Colonic mucosa (tissue), 4 donors: ENCODE measurements around the gene MRPS23. TPM values are rescaled to one million over a fixed set of nuclear protein-coding genes. Genes with fewer than 3 reads are reported as not detected.
A peak's percentile ranks its signal among the peaks of the same experiment; 100 is the strongest.

Experiments
- DNase-seq: peaks from one replicate; pipeline ENCODE4 v3.0.0-alpha.2; 2020
- H3K27ac ChIP-seq: fragments of 200-600 bp; one replicate; pipeline ENCODE4 v1.8.0; 2021
- H3K27me3 ChIP-seq: fragments of 200-600 bp; one replicate; pipeline ENCODE4 v1.8.0; 2021
- H3K36me3 ChIP-seq: fragments of 200-600 bp; one replicate; pipeline ENCODE4 v1.8.0; 2021
- H3K4me1 ChIP-seq: fragments of 200-600 bp; one replicate; pipeline ENCODE4 v1.8.0; 2021; ENCODE audit warnings: mild to moderate bottlenecking
- H3K4me3 ChIP-seq: fragments of 200-600 bp; one replicate; pipeline ENCODE4 v1.8.0; 2021
- H3K9ac ChIP-seq, 2 donors: one replicate each; pipeline ENCODE4 v1.7.0; 2013; ENCODE audit warnings: control low read depth in 2 of 2, low read depth in 2 of 2, low read length in 2 of 2
- H3K9me3 ChIP-seq: fragments of 200-600 bp; one replicate; pipeline ENCODE4 v1.8.0; 2021
- CTCF ChIP-seq: fragments of 200-600 bp; IDR thresholded peaks from one replicate; pipeline ENCODE4 v1.8.0; 2022; ENCODE audit warnings: antibody characterized with exemption, mild to moderate bottlenecking
- intact Hi-C: fragments of 100-400 bp; cut with DNase I; formaldehyde crosslinking; loops from one replicate; pipeline ENCODE4 v1.14.1; 2022
- total RNA-seq, 2 donors: library from RNA; stranded (reverse); fragmentation: NEBNext Ultra II Directional in 1 of 2; extraction: Animal tissue kit (Norgen Biotek cat#: 25700) in 1 of 2; gene quantifications; one replicate each; pipeline ENCODE4 v1.2.1, GENCODE V29; 2021
- donor health status: healthy.
- donor health status: DM: no; HTN: no; CAD: no.
- donor health status: DM: no; HTN: no; CAD: no.

MRPS23 gene
- total RNA-seq, 2 donors from 2014 or later, result 19.3 to 43.6 TPM

GRCh38 chr17:57814421-57814820, 35.4 kb downstream of the MRPS23 start:
- Histone ChIP-seq H3K4me1 (no peaks in the 10 kb centered on the region), H3K9ac (no peak overlapping the region), H3K36me3 (no peaks in the 10 kb centered on the region), H3K27me3 (no peaks in the 10 kb centered on the region), H3K9me3 (no peaks in the 10 kb centered on the region), H3K27ac (no peak overlapping the region), H3K4me3 (no peak overlapping the region)
- DNase-seq, result no peak
- no peak for TF ChIP-seq CTCF
- intact Hi-C loops, result no loop called here

- intact Hi-C loops, result no loop called here
- Histone ChIP-seq H3K9ac (no peak overlapping the region), H3K36me3 (no peaks in the 10 kb centered on the region), H3K27ac (no peak overlapping the region), H3K4me1 (no peaks in the 10 kb centered on the region), H3K9me3 (no peaks in the 10 kb centered on the region), H3K27me3 (no peaks in the 10 kb centered on the region), H3K4me3 (no peak overlapping the region)
- no peak for DNase-seq
- TF ChIP-seq CTCF, result no peak
These were observed 38.1 kb downstream of the MRPS23 start for GRCh38 chr17:57811638-57812280.

- H3K9ac ChIP-seq, result peak overlapping the region; percentile 1 to 9
- no peaks in the 10 kb centered on the region for H3K27me3 ChIP-seq
- intact Hi-C loops, result no loop called here
- DNase-seq, result peak; percentile 20
- no peak for TF ChIP-seq CTCF
- H3K4me1 ChIP-seq, result no peaks in the 10 kb centered on the region
- no peaks in the 10 kb centered on the region for H3K36me3 ChIP-seq
- H3K4me3 ChIP-seq, result no peak overlapping the region
- H3K27ac ChIP-seq, result no peak overlapping the region
- H3K9me3 ChIP-seq, result no peaks in the 10 kb centered on the region
These were observed 38.9 kb downstream of the MRPS23 start for GRCh38 chr17:57810721-57811637.

GRCh38 chr17:57809879-57810278, 40.0 kb downstream of the MRPS23 start:
- intact Hi-C loops, result no loop called here
- no peak overlapping the region for H3K9ac ChIP-seq
- H3K36me3 ChIP-seq, result no peaks in the 10 kb centered on the region
- no peak for TF ChIP-seq CTCF
- H3K4me1 ChIP-seq, result no peaks in the 10 kb centered on the region
- no peak overlapping the region for H3K27ac ChIP-seq
- DNase-seq, result no peak
- H3K4me3 ChIP-seq, result no peak overlapping the region
- no peaks in the 10 kb centered on the region for H3K9me3 ChIP-seq
- H3K27me3 ChIP-seq, result no peaks in the 10 kb centered on the region

- Histone ChIP-seq H3K27ac (no peak overlapping the region), H3K9ac (no peak overlapping the region), H3K4me1 (no peaks in the 10 kb centered on the region), H3K27me3 (no peaks in the 10 kb centered on the region), H3K9me3 (no peaks in the 10 kb centered on the region), H3K4me3 (no peak overlapping the region), H3K36me3 (no peaks in the 10 kb centered on the region)
- no peak for DNase-seq
- no peak for TF ChIP-seq CTCF
- intact Hi-C loops, result no loop called here
These were observed 41.0 kb downstream of the MRPS23 start for GRCh38 chr17:57808882-57809281.
